ENCODE data around the gene ERI3. TPM values are rescaled to one million over a fixed set of nuclear protein-coding genes. Genes with fewer than 3 reads are reported as not detected.
A peak's percentile ranks its signal among the peaks of the same experiment; 100 is the strongest.

Gene ERI3
- polyA plus RNA-seq, 3 donors = 26.4 to 35.0 (median 26.6) TPM

GRCh38 chr1:44261171-44261817, 93.8 kb downstream of the ERI3 start:
- Mint-ChIP-seq H3K4me1 (peaks cover 54% of the 10 kb centered on the region), H3K27me3 (ENCODE audit: low read depth in 3 of 3) (peaks cover 0 to 4% (median 3%) of the 10 kb centered on the region in 3 donors), H3K4me3 (peak overlapping the region in 1 of 2 donors; percentile 52), H3K27ac (peak overlapping the region in 5 of 7 donors; percentile 2 to 93 (median 82)), H3K9me3 (peaks cover 0 to 5% (median 0%) of the 10 kb centered on the region in 7 donors), H3K36me3 (peaks cover 10 to 11% of the 10 kb centered on the region in 2 donors)
- Histone ChIP-seq H3K4me3 (replicated peaks in 1 of 3; ENCODE audit: low read depth in 2 of 3, low read length in 3 of 3) (no peak overlapping the region), H3K27ac (ENCODE audit: low read depth in 1 of 2, low read length in 2 of 2) (peak overlapping the region in 1 of 2 donors; percentile 83), H2AFZ (ENCODE audit: insufficient read depth, low read depth, low read length, poor library complexity, severe bottlenecking) (no peak overlapping the region), H3K27me3 (ENCODE audit: control insufficient read depth in 2 of 2, insufficient read depth in 2 of 2, low read length in 2 of 2) (no peaks in the 10 kb centered on the region), H3K36me3 (replicated peaks in 1 of 2; ENCODE audit: control insufficient read depth in 1 of 2, insufficient read depth in 2 of 2, low read length in 2 of 2) (peaks cover 0 to 16% of the 10 kb centered on the region in 2 donors), H3K79me2 (ENCODE audit: insufficient read depth, low read length) (no peaks in the 10 kb centered on the region), H3K9ac (ENCODE audit: insufficient read depth, low read length, poor library complexity, severe bottlenecking) (no peak overlapping the region), H4K20me1 (ENCODE audit: insufficient read depth, low read length) (no peaks in the 10 kb centered on the region), H3K4me1 (ENCODE audit: control insufficient read depth in 1 of 2, insufficient read depth in 2 of 2, low read length in 2 of 2) (peaks cover 51 to 55% of the 10 kb centered on the region in 2 donors), H3K9me3 (replicated peaks in 1 of 2; ENCODE audit: control insufficient read depth in 1 of 2, insufficient read depth in 1 of 2, low read length in 2 of 2) (no peaks in the 10 kb centered on the region), H3K4me2 (replicated peaks; ENCODE audit: extremely low read depth, low read length, poor library complexity, severe bottlenecking) (peak overlapping the region; percentile 30)
- intact Hi-C loops (cut with micrococcal nuclease) = no loop called here
- DNase-seq = no peak
- TF ChIP-seq, protein P1, sequence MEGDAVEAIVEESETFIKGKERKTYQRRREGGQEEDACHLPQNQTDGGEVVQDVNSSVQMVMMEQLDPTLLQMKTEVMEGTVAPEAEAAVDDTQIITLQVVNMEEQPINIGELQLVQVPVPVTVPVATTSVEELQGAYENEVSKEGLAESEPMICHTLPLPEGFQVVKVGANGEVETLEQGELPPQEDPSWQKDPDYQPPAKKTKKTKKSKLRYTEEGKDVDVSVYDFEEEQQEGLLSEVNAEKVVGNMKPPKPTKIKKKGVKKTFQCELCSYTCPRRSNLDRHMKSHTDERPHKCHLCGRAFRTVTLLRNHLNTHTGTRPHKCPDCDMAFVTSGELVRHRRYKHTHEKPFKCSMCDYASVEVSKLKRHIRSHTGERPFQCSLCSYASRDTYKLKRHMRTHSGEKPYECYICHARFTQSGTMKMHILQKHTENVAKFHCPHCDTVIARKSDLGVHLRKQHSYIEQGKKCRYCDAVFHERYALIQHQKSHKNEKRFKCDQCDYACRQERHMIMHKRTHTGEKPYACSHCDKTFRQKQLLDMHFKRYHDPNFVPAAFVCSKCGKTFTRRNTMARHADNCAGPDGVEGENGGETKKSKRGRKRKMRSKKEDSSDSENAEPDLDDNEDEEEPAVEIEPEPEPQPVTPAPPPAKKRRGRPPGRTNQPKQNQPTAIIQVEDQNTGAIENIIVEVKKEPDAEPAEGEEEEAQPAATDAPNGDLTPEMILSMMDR (IDR thresholded peaks at IDR 0.05) = no peak
- 98% methylated on average over 18 of the region's 27 CpGs for WGBS (ENCODE audit: insufficient coverage)

DNA sequence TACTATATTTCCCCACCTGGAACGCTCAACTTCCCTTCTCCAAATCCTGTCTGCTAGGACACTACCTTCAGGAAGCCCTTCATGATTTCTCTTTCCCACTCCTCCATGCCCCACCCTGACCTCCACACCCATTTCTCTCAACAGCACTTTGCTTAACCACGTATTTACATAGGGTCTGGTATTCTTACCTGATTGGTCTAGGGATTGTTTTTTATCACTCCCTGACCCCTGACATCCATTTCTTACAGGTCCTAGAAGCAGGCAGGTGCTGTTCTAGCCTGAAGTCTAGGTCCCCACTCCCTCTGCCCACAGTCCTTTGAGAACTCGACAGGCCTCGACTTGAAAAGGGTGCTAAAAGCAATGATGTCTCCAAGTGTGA, 94.3 kb downstream of the ERI3 start:
- no peak overlapping the region for H3K4me3 ChIP-seq (replicated peaks in 1 of 3; ENCODE audit: low read depth in 2 of 3, low read length in 3 of 3)
- intact Hi-C loops (cut with micrococcal nuclease) = no loop called here
- peaks cover 46 to 50% of the 10 kb centered on the region in 2 donors for H3K4me1 ChIP-seq (ENCODE audit: control insufficient read depth in 1 of 2, insufficient read depth in 2 of 2, low read length in 2 of 2)
- H3K27me3 Mint-ChIP-seq (ENCODE audit: low read depth in 3 of 3) = peaks cover 0 to 4% (median 3%) of the 10 kb centered on the region in 3 donors
- no peak for DNase-seq
- H3K27ac Mint-ChIP-seq = no peak overlapping the region
- H3K9me3 ChIP-seq (replicated peaks in 1 of 2; ENCODE audit: control insufficient read depth in 1 of 2, insufficient read depth in 1 of 2, low read length in 2 of 2) = no peaks in the 10 kb centered on the region
- H2AFZ ChIP-seq (ENCODE audit: insufficient read depth, low read depth, low read length, poor library complexity, severe bottlenecking) = no peak overlapping the region
- 92% methylated on average over 3 of the region's 4 CpGs for WGBS (ENCODE audit: insufficient coverage)
- H3K79me2 ChIP-seq (ENCODE audit: insufficient read depth, low read length) = no peaks in the 10 kb centered on the region
- TF ChIP-seq, protein P1 (IDR thresholded peaks at IDR 0.05) = no peak
- peaks cover 10 to 12% of the 10 kb centered on the region in 2 donors for H3K36me3 Mint-ChIP-seq
- no peak overlapping the region for H3K4me2 ChIP-seq (replicated peaks; ENCODE audit: extremely low read depth, low read length, poor library complexity, severe bottlenecking)
- no peaks in the 10 kb centered on the region for H3K27me3 ChIP-seq (ENCODE audit: control insufficient read depth in 2 of 2, insufficient read depth in 2 of 2, low read length in 2 of 2)
- no peak overlapping the region for H3K27ac ChIP-seq (ENCODE audit: low read depth in 1 of 2, low read length in 2 of 2)
- peaks cover 0 to 19% of the 10 kb centered on the region in 2 donors for H3K36me3 ChIP-seq (replicated peaks in 1 of 2; ENCODE audit: control insufficient read depth in 1 of 2, insufficient read depth in 2 of 2, low read length in 2 of 2)
- H3K4me1 Mint-ChIP-seq = peaks cover 49% of the 10 kb centered on the region
- no peak overlapping the region for H3K4me3 Mint-ChIP-seq
- H3K9me3 Mint-ChIP-seq = peaks cover 0 to 2% (median 0%) of the 10 kb centered on the region in 7 donors
- no peaks in the 10 kb centered on the region for H4K20me1 ChIP-seq (ENCODE audit: insufficient read depth, low read length)
- no peak overlapping the region for H3K9ac ChIP-seq (ENCODE audit: insufficient read depth, low read length, poor library complexity, severe bottlenecking)
